ENCODE measurements around the gene PARP11.

DNA sequence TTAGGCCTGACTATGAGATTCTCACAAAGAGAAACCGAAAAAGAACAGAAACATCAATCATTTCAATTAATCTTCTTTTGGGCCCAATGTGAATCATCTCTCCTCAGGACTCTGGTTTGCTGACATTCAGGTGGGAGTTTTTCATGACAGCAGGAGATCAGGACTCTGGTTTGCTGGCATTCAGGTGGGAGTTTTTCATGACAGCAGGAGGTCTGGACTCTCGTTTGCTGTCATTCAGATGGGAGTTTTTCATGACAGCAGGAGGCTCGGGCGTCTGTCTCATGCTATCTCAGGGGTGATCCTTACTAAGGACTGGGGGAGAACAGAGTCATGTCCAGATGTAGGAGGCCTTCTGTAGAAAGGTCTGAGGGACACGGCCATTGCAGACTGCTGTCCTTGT, 40.1 kb upstream of the PARP11 start:
- TF ChIP-seq, protein P1, sequence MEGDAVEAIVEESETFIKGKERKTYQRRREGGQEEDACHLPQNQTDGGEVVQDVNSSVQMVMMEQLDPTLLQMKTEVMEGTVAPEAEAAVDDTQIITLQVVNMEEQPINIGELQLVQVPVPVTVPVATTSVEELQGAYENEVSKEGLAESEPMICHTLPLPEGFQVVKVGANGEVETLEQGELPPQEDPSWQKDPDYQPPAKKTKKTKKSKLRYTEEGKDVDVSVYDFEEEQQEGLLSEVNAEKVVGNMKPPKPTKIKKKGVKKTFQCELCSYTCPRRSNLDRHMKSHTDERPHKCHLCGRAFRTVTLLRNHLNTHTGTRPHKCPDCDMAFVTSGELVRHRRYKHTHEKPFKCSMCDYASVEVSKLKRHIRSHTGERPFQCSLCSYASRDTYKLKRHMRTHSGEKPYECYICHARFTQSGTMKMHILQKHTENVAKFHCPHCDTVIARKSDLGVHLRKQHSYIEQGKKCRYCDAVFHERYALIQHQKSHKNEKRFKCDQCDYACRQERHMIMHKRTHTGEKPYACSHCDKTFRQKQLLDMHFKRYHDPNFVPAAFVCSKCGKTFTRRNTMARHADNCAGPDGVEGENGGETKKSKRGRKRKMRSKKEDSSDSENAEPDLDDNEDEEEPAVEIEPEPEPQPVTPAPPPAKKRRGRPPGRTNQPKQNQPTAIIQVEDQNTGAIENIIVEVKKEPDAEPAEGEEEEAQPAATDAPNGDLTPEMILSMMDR (IDR thresholded peaks at IDR 0.05) = no peak
- TF ChIP-seq, protein P2, sequence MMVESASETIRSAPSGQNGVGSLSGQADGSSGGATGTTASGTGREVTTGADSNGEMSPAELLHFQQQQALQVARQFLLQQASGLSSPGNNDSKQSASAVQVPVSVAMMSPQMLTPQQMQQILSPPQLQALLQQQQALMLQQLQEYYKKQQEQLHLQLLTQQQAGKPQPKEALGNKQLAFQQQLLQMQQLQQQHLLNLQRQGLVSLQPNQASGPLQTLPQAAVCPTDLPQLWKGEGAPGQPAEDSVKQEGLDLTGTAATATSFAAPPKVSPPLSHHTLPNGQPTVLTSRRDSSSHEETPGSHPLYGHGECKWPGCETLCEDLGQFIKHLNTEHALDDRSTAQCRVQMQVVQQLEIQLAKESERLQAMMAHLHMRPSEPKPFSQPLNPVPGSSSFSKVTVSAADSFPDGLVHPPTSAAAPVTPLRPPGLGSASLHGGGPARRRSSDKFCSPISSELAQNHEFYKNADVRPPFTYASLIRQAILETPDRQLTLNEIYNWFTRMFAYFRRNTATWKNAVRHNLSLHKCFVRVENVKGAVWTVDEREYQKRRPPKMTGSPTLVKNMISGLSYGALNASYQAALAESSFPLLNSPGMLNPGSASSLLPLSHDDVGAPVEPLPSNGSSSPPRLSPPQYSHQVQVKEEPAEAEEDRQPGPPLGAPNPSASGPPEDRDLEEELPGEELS (CRISPR knock-in tag; IDR thresholded peaks at IDR 0.05) = no peak
- TF ChIP-seq, protein P3, sequence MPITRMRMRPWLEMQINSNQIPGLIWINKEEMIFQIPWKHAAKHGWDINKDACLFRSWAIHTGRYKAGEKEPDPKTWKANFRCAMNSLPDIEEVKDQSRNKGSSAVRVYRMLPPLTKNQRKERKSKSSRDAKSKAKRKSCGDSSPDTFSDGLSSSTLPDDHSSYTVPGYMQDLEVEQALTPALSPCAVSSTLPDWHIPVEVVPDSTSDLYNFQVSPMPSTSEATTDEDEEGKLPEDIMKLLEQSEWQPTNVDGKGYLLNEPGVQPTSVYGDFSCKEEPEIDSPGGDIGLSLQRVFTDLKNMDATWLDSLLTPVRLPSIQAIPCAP (CRISPR knock-in tag; IDR thresholded peaks at IDR 0.05) = no peak
- TF ChIP-seq ZNF423 (CRISPR knock-in tag; IDR thresholded peaks at IDR 0.05) (no peak), ZNF263 (CRISPR knock-in tag; IDR thresholded peaks at IDR 0.05; ENCODE audit: low read depth) (no peak), NFYB (CRISPR knock-in tag; conservative IDR thresholded peaks at IDR 0.05; ENCODE audit: low read depth) (no peak), CREB1 (CRISPR knock-in tag; IDR thresholded peaks at IDR 0.05) (no peak), IRF2 (CRISPR knock-in tag; IDR thresholded peaks at IDR 0.05; ENCODE audit: borderline replicate concordance, low read depth) (no peak), TP53 (CRISPR knock-in tag; IDR thresholded peaks at IDR 0.05) (no peak)
- TF ChIP-seq, protein P4, sequence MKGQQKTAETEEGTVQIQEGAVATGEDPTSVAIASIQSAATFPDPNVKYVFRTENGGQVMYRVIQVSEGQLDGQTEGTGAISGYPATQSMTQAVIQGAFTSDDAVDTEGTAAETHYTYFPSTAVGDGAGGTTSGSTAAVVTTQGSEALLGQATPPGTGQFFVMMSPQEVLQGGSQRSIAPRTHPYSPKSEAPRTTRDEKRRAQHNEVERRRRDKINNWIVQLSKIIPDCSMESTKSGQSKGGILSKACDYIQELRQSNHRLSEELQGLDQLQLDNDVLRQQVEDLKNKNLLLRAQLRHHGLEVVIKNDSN (CRISPR knock-in tag; IDR thresholded peaks at IDR 0.05) = no peak
- TF ChIP-seq, protein P5, sequence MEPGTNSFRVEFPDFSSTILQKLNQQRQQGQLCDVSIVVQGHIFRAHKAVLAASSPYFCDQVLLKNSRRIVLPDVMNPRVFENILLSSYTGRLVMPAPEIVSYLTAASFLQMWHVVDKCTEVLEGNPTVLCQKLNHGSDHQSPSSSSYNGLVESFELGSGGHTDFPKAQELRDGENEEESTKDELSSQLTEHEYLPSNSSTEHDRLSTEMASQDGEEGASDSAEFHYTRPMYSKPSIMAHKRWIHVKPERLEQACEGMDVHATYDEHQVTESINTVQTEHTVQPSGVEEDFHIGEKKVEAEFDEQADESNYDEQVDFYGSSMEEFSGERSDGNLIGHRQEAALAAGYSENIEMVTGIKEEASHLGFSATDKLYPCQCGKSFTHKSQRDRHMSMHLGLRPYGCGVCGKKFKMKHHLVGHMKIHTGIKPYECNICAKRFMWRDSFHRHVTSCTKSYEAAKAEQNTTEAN (CRISPR knock-in tag; IDR thresholded peaks at IDR 0.05) = no peak
- TF ChIP-seq, protein P6, sequence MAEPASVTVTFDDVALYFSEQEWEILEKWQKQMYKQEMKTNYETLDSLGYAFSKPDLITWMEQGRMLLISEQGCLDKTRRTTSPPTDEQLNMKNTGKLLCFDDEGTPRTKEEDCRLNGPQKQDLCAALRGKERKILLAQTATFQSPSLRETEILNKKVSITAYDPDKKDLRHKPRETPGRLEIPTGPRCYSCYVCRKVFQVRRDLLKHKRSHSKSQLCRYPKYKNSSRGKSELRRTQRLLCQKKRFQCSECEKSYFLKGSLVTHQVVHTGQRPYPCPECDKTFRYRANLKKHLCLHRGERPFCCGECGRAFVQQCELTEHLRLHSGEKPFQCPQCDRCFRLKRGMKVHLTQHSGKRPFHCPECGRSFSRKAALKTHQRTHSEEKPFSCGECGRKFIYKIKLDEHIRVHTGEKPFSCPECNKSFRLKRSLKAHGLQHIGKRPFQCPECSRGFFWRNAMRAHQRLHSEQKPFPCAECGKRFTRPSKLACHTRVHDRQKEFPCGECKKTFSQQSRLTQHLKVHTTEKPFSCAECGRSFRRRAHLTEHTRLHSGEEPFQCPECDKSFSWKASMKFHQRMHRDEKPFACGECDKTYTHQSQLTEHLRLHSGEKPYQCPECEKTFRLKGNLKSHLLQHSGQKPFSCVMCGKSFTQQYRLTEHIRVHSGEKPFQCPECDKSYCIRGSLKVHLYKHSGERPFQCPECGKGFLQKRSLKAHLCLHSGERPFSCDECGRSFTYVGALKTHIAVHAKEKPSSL (CRISPR knock-in tag; conservative IDR thresholded peaks at IDR 0.05) = no peak

All from WTC11 (cell line).